Fibroblast of pulmonary artery (primary cell): ENCODE results near the gene SMARCD3.

Experiments
- DNase-seq: peaks from one replicate; pipeline ENCODE4 v3.0.0-alpha.2; 2010; ENCODE audit warnings: low read depth
- H3K4me3 ChIP-seq: replicated peaks from 2 replicates; pipeline ENCODE4 v1.5.1; 2011; ENCODE audit warnings: low read depth, mild to moderate bottlenecking, control low read depth, low read length, moderate library complexity
- TF ChIP-seq, protein P1 (sequence below): IDR thresholded peaks from 2 replicates; pipeline ENCODE4 v1.5.1; 2011; ENCODE audit warnings: mild to moderate bottlenecking, control low read depth, low read length, inconsistent platforms; ENCODE audit errors: missing control alignments

Gene SMARCD3

DNA sequence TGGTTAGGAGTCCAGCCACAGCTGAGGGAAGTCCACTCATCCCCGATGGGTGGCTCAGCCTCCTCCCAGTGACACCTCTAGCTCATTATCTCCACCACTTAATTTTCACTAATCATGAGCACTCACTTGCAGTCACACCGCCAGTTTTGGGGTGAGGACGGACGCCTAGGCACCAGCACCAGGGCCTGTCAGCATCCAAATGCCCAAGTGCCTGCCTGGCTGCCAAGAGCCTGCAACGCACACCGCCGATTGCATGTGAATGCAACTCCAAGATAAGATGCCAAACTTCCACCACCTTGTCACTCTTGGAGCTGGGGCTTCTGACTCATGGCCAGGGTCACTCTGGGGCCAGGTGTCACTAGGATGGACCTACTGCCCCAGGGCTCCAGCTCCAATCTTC, 24.4 kb upstream of the SMARCD3 start:
- TF ChIP-seq, protein P1, sequence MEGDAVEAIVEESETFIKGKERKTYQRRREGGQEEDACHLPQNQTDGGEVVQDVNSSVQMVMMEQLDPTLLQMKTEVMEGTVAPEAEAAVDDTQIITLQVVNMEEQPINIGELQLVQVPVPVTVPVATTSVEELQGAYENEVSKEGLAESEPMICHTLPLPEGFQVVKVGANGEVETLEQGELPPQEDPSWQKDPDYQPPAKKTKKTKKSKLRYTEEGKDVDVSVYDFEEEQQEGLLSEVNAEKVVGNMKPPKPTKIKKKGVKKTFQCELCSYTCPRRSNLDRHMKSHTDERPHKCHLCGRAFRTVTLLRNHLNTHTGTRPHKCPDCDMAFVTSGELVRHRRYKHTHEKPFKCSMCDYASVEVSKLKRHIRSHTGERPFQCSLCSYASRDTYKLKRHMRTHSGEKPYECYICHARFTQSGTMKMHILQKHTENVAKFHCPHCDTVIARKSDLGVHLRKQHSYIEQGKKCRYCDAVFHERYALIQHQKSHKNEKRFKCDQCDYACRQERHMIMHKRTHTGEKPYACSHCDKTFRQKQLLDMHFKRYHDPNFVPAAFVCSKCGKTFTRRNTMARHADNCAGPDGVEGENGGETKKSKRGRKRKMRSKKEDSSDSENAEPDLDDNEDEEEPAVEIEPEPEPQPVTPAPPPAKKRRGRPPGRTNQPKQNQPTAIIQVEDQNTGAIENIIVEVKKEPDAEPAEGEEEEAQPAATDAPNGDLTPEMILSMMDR = no peak
- no peak overlapping the region for H3K4me3 ChIP-seq
- no peak for DNase-seq

DNA sequence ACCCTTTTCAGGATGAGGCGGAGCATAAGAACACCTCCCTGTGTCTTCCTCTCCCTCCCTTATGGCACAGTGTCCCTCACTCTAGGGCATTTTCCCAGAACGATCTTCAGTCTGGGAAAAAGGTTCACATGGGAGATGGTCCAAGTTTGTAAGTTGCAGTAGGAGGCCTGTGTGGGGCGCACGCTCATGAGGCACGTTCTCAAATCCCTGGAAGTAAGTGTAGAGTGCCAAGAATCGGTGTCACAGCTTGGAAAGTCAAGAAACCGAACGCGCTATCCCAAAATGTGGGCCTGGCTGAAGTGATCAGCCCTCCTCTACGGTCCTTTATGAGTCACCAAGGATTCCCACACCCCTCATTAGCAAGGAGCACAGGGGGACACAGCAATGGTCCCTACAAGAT, 23.9 kb upstream of the SMARCD3 start:
- TF ChIP-seq, protein P1 = no peak
- peak; percentile 18 for DNase-seq
- no peak overlapping the region for H3K4me3 ChIP-seq

DNA sequence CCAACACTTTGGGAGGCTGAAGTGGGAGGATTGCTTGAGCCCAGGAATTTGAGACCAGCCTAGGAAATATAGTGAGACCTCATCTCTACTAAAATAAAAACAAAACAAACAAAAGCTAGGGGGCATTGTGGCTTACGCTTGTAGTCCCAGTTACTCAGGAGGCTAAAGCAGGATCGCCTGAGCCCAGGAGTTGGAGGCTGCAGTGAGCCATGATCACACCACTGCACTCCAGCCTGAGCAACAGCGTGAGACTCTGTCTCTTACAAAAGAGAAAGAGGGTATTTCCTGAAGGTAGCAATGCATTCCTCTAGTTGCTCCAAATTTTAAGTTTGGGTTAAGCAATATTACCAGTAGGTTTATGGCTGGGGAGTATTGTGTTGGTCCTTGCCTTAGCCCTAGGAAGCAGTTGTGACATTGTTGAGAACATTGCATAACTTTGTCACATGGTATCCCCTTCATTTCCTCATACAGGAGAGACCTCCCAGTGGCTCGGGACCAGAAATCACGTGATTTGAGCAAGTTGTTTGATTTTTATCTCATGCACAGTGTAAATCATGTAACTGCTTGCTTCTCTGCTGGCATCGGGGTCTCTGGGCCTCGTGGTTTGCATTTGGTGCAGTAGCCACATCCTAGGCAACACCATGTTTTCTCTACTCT, 23.3 kb upstream of the SMARCD3 start:
- peak; percentile 86 for DNase-seq
- TF ChIP-seq, protein P1 = no peak
- no peak overlapping the region for H3K4me3 ChIP-seq

- TF ChIP-seq, protein P1 = no peak
- DNase-seq = no peak
- no peak overlapping the region for H3K4me3 ChIP-seq
These were observed 21.0 kb upstream of the SMARCD3 start for GRCh38 chr7:151269511-151269910.

DNA sequence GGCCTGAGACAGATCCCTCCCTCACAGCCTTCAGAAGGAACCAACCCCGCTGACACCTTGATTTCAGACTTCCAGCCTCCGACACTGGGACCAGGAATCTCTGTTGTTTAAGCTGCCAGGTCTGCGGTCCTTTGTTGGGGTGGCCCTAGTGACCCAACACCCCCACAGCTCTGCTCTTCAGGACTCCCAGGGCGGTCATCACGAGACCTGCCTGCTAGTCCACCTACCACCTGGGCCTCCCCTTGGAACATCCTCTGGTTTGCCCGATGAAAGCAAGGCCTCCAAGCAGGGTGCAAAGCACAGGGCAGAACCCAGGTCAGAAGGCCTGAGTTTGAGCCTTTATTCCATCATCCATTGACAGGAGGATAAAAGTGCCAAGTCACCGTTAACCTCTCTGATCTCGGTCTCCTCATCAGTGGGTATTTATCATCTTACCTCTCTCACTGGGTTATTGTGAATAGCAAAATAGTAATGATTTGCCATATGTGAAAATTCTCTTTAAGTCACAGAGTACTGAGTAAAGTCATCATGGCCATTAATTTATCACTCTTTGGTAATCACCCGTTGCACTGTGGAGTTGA, 16.9 kb upstream of the SMARCD3 start:
- DNase-seq = no peak
- no peak overlapping the region for H3K4me3 ChIP-seq
- TF ChIP-seq, protein P1 = no peak

GRCh38 chr7:151264615-151265014, 16.1 kb upstream of the SMARCD3 start:
- no peak overlapping the region for H3K4me3 ChIP-seq
- TF ChIP-seq, protein P1 = no peak
- DNase-seq = no peak

GRCh38 chr7:151261529-151261928, 13.0 kb upstream of the SMARCD3 start:
- TF ChIP-seq, protein P1 = no peak
- no peak for DNase-seq
- H3K4me3 ChIP-seq = no peak overlapping the region
